ENCODE data around the gene CAMSAP3.

The CAMSAP3 gene

GRCh38 chr19:7617172-7617571, 21.5 kb downstream of the CAMSAP3 start:
- H3K36me3 ChIP-seq (ENCODE audit: control insufficient read depth, low read depth, low read length), result peaks cover 31% of the 10 kb centered on the region
- no peaks in the 10 kb centered on the region for H3K4me1 ChIP-seq (ENCODE audit: control insufficient read depth, low read depth, low read length)

GRCh38 chr19:7617735-7618134, 22.1 kb downstream of the CAMSAP3 start:
- Histone ChIP-seq H3K27me3 (ENCODE audit: control insufficient read depth, insufficient read depth, low read length) (no peaks in the 10 kb centered on the region), H3K4me1 (ENCODE audit: control insufficient read depth, low read depth, low read length) (no peaks in the 10 kb centered on the region), H3K27ac (ENCODE audit: low read length) (no peak overlapping the region), H3K9me3 (ENCODE audit: control insufficient read depth, low read depth, low read length) (no peaks in the 10 kb centered on the region), H3K4me3 (ENCODE audit: low read length) (no peak overlapping the region), H3K9ac (ENCODE audit: low read length) (no peak overlapping the region), H3K36me3 (ENCODE audit: control insufficient read depth, low read depth, low read length) (peaks cover 35% of the 10 kb centered on the region)

More at GRCh38 chr19:7617172-7617571, 21.5 kb downstream of the CAMSAP3 start:
- no peak overlapping the region for H3K4me3 ChIP-seq (ENCODE audit: low read length)
- H3K9ac ChIP-seq (ENCODE audit: low read length), result no peak overlapping the region
- H3K27ac ChIP-seq (ENCODE audit: low read length), result no peak overlapping the region
- no peaks in the 10 kb centered on the region for H3K27me3 ChIP-seq (ENCODE audit: control insufficient read depth, insufficient read depth, low read length)
- H3K9me3 ChIP-seq (ENCODE audit: control insufficient read depth, low read depth, low read length), result no peaks in the 10 kb centered on the region

DNA sequence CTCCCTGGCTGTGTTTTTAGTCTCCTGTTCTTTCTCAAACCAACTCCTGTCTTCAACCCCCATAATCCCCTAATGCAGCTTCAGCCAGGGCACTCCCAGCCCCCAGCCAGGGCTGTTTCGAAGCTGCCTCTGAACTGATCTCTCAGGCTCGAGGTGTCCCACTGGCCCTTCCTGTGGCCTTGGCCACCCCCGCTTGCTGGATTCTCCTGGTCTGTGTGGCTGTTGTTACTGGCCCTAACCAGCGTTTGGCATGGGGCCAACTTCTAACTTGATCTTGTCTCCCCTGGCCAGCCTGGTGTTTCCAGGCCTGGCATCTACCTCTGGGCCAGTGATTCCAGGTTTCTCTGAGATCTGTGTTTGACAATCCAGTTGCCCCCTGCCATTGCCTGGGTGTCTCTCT, 22.7 kb downstream of the CAMSAP3 start:
- Histone ChIP-seq H3K9ac (ENCODE audit: low read length) (no peak overlapping the region), H3K36me3 (ENCODE audit: control insufficient read depth, low read depth, low read length) (peaks cover 39% of the 10 kb centered on the region), H3K27ac (ENCODE audit: low read length) (no peak overlapping the region), H3K27me3 (ENCODE audit: control insufficient read depth, insufficient read depth, low read length) (no peaks in the 10 kb centered on the region), H3K4me1 (ENCODE audit: control insufficient read depth, low read depth, low read length) (no peaks in the 10 kb centered on the region), H3K4me3 (ENCODE audit: low read length) (no peak overlapping the region), H3K9me3 (ENCODE audit: control insufficient read depth, low read depth, low read length) (no peaks in the 10 kb centered on the region)

GRCh38 chr19:7618771-7619510, 23.3 kb downstream of the CAMSAP3 start:
- no peaks in the 10 kb centered on the region for H3K4me1 ChIP-seq (ENCODE audit: control insufficient read depth, low read depth, low read length)
- no peak overlapping the region for H3K9ac ChIP-seq (ENCODE audit: low read length)
- no peaks in the 10 kb centered on the region for H3K9me3 ChIP-seq (ENCODE audit: control insufficient read depth, low read depth, low read length)
- no peaks in the 10 kb centered on the region for H3K27me3 ChIP-seq (ENCODE audit: control insufficient read depth, insufficient read depth, low read length)
- no peak overlapping the region for H3K4me3 ChIP-seq (ENCODE audit: low read length)
- H3K36me3 ChIP-seq (ENCODE audit: control insufficient read depth, low read depth, low read length), result peaks cover 39% of the 10 kb centered on the region
- no peak overlapping the region for H3K27ac ChIP-seq (ENCODE audit: low read length)

DNA sequence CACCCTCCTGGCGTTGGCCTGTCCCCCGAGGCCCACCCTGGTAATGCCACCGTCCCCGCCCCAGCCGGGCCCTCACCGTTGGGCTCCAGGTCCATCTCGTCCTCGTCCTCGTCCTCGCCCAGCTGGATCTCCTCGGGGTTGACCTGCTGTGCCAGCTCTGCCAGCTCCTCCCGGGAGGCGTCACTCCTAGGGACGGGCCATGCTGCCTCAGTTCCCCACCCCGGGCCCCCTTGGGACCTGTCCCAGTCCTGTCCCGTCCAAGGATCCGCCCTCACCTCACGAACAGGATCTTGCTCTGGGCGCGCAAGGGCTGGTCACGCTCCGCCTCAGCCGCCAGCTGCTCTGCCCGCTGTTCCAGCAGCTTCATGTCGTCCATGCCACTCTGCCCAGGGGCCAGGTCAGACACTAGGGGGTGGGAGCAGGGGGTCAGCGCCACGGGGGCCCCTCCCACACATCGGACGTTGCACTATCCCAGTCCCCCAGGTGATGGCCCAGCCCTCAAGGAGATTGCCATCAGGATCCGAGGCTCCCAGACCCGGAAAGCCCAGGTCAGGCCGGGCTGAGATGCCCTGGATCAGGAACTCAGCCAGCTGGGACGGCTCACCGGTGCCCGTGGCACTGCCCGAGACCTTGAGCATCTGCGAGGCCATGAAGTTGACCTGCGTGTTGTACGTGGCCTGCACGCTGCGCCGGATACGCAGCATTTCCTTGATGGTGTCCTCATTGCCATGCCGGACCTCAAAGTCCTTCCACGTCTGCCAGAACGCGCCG, 24.2 kb downstream of the CAMSAP3 start:
- H3K4me3 ChIP-seq (ENCODE audit: low read length), result no peak overlapping the region
- H3K27me3 ChIP-seq (ENCODE audit: control insufficient read depth, insufficient read depth, low read length), result no peaks in the 10 kb centered on the region
- no peaks in the 10 kb centered on the region for H3K9me3 ChIP-seq (ENCODE audit: control insufficient read depth, low read depth, low read length)
- H3K4me1 ChIP-seq (ENCODE audit: control insufficient read depth, low read depth, low read length), result no peaks in the 10 kb centered on the region
- H3K27ac ChIP-seq (ENCODE audit: low read length), result no peak overlapping the region
- H3K36me3 ChIP-seq (ENCODE audit: control insufficient read depth, low read depth, low read length), result peaks cover 39% of the 10 kb centered on the region
- H3K9ac ChIP-seq (ENCODE audit: low read length), result no peak overlapping the region

DNA sequence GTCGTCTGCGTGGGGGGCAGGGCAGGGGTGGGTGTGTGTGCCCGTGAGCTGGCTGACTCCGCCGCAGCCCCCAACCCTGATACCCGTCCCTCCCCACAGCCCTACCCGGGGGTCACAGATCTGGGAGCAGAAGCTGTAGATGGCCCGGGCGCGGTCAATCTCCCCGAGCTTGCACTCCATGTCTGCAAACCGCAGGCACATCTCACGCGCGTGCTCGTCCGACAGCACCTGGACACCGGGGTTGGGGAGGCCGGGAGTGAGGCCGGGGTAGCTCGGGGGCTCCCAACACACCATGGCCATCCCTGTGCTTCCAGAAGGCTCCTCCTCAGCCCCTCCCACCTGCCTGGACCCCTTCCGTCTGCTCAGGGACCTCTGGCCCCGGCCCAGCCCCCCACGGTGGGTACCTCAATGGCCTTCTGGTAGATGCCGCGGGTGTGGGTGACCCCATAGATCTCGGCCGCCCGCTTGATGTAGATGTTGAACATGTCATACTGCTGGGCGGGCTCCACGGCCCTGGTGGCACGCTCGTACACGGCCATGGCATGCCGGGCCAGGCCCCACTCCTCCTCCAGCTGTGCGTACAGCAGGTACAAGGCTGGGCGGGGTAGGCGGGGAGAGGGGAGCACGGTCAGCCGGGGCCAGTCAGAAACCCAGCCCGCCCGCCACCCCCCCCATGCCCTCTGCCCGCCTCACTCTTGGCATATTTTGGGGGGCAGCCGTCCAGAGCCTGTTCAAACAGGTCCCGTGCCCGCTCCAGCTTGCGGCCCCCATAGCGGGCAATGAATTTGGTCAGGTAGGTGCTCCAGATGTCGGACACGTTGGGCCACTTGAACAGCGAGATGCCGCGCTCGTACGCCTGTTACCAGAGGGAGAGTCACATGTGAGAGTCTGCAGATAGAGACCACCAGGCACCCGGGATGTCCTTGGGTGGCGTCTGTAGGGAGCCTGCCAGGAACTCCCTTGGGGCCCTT, 25.1 kb downstream of the CAMSAP3 start:
- Histone ChIP-seq H3K9me3 (ENCODE audit: control insufficient read depth, low read depth, low read length) (no peaks in the 10 kb centered on the region), H3K27ac (ENCODE audit: low read length) (no peak overlapping the region), H3K36me3 (ENCODE audit: control insufficient read depth, low read depth, low read length) (peaks cover 39% of the 10 kb centered on the region)

DNA sequence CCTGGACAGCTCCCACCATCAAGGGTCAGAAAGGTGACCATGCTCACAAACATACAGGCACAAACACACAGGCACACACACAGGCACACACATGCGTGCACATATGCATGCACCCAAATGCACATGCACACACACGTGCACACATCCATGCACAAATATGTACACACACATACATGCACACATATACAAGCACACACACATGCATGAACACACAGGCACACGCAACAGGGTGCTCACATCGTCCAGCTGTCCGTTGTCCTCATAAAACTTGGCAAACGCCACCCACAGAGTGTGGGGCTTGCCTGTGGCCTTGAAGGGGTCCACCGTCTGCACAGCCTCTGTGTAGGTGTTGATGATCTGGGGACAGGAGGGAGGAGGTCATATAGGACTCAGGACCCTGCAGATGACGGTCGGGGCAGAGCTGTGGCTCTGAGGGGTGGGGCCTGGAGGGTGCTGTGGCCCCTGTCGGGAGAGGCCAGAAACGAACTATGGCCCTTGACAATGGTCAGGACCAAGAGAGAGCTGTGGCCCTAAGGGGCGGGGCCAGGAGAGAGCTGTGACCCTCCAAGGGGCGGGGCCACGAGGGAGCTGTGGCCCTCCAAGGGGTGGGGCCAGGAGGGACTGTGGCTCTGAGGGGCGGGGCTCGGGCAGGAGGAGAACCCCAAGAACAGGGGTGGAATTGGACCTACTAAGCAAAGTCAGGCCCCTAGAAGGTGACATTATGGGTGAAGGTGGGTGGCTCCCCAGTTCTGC, 27.4 kb downstream of the CAMSAP3 start:
- Histone ChIP-seq H3K4me1 (ENCODE audit: control insufficient read depth, low read depth, low read length) (no peaks in the 10 kb centered on the region), H3K27me3 (ENCODE audit: control insufficient read depth, insufficient read depth, low read length) (no peaks in the 10 kb centered on the region), H3K9ac (ENCODE audit: low read length) (no peak overlapping the region), H3K4me3 (ENCODE audit: low read length) (no peak overlapping the region), H3K36me3 (ENCODE audit: control insufficient read depth, low read depth, low read length) (peaks cover 32% of the 10 kb centered on the region), H3K27ac (ENCODE audit: low read length) (no peak overlapping the region), H3K9me3 (ENCODE audit: control insufficient read depth, low read depth, low read length) (no peaks in the 10 kb centered on the region)

More for the DNA sequence above, 25.1 kb downstream of the CAMSAP3 start:
- no peaks in the 10 kb centered on the region for H3K4me1 ChIP-seq (ENCODE audit: control insufficient read depth, low read depth, low read length)
- no peaks in the 10 kb centered on the region for H3K27me3 ChIP-seq (ENCODE audit: control insufficient read depth, insufficient read depth, low read length)
- no peak overlapping the region for H3K9ac ChIP-seq (ENCODE audit: low read length)
- no peak overlapping the region for H3K4me3 ChIP-seq (ENCODE audit: low read length)

DNA sequence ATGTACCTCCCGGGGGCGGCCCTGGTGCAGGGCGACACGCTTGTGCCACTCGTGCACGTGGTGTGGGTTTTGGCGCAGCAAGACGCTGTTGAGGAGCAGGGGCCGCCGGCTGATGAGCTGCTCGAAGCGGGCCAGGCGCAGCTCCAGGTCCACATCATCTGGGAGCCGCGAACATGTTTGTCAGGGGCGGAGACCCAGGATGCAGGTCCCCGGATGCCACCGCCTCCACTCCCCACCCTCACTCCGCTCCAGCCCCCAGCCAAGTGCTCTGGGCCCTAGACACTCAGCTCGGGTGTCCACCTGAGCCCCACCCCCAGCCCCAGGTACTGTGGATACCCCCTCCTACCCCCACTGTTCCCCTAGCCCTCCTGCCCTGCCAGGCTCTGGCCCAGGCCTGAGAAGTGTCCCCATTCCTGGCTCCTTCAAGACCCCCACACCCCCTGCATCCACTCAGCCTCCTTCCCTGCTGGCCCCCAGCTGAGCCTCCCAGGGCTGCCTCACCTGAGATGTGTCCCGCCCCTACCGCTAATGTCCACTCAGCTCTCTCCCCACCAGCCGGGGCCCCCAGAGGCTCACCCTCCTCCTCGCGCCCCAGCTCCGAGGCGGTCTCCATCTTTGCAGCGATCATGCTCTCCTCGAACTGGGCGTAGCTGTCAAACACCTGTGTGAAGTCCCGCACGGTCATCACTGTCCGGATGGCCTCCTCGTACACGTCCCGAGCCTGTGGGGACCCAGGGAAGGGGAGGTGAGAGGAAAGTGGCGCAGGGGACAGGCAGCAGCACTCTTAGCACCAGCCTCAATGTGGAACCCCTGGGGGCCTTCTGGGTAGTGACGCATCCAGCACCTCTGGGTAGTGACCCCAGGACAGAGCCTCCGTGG, 28.3 kb downstream of the CAMSAP3 start:
- H3K27me3 ChIP-seq (ENCODE audit: control insufficient read depth, insufficient read depth, low read length), result no peaks in the 10 kb centered on the region
- H3K9me3 ChIP-seq (ENCODE audit: control insufficient read depth, low read depth, low read length), result no peaks in the 10 kb centered on the region
- no peak overlapping the region for H3K4me3 ChIP-seq (ENCODE audit: low read length)
- no peak overlapping the region for H3K27ac ChIP-seq (ENCODE audit: low read length)
- no peak overlapping the region for H3K9ac ChIP-seq (ENCODE audit: low read length)
- no peaks in the 10 kb centered on the region for H3K4me1 ChIP-seq (ENCODE audit: control insufficient read depth, low read depth, low read length)
- H3K36me3 ChIP-seq (ENCODE audit: control insufficient read depth, low read depth, low read length), result peaks cover 32% of the 10 kb centered on the region

GRCh38 chr19:7624810-7625209, 29.1 kb downstream of the CAMSAP3 start:
- Histone ChIP-seq H3K36me3 (ENCODE audit: control insufficient read depth, low read depth, low read length) (peaks cover 29% of the 10 kb centered on the region), H3K27ac (ENCODE audit: low read length) (no peak overlapping the region), H3K9ac (ENCODE audit: low read length) (no peak overlapping the region), H3K4me3 (ENCODE audit: low read length) (no peak overlapping the region), H3K4me1 (ENCODE audit: control insufficient read depth, low read depth, low read length) (no peaks in the 10 kb centered on the region), H3K27me3 (ENCODE audit: control insufficient read depth, insufficient read depth, low read length) (no peaks in the 10 kb centered on the region), H3K9me3 (ENCODE audit: control insufficient read depth, low read depth, low read length) (no peaks in the 10 kb centered on the region)

DNA sequence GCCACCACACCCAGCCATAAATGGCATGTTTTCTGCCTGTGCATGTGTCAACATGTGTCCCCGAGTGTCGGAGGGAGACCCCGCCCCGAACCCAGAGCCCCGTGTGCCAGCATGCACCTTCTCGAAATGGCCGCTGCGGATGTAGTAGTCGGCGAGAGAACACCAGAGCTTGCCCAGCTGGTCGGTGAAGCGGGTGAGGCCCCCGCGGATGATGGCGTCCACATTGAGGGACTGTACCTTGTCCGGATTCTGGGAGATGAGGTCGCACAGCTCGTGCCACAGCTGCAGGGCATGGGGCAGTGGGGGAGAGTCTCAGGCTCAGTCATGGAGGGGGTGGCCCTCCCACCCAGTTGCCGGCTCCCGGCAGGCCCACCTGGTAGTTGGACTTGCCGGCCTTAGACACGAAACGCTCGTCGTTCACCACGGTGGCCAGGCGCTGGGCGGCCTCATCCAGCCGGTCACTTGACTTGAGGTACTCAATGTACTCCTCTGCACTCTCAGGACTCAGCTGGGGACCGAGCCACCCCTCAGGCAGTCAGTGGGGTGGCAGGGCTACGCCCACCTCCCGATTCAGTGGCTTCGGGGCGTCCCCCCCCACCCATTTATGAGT, 30.2 kb downstream of the CAMSAP3 start:
- no peak overlapping the region for H3K9ac ChIP-seq (ENCODE audit: low read length)
- H3K4me1 ChIP-seq (ENCODE audit: control insufficient read depth, low read depth, low read length), result peaks cover 4% of the 10 kb centered on the region
- H3K27ac ChIP-seq (ENCODE audit: low read length), result no peak overlapping the region
- no peaks in the 10 kb centered on the region for H3K27me3 ChIP-seq (ENCODE audit: control insufficient read depth, insufficient read depth, low read length)
- peaks cover 19% of the 10 kb centered on the region for H3K36me3 ChIP-seq (ENCODE audit: control insufficient read depth, low read depth, low read length)
- no peaks in the 10 kb centered on the region for H3K9me3 ChIP-seq (ENCODE audit: control insufficient read depth, low read depth, low read length)
- H3K4me3 ChIP-seq (ENCODE audit: low read length), result no peak overlapping the region
